ENCODE results near the gene THPO.
A peak's percentile ranks its signal among the peaks of the same experiment; 100 is the strongest.

Gene THPO

GRCh38 chr3:184346480-184347190 is 31.4 kb downstream of the THPO start:
- ATAC-seq: no peak
- TF ChIP-seq ISL1 (CRISPR knock-in tag; IDR thresholded peaks at IDR 0.05): no peak
- TF ChIP-seq POU6F1 (CRISPR knock-in tag; IDR thresholded peaks at IDR 0.05; ENCODE audit: borderline replicate concordance, low read depth): no peak
- TF ChIP-seq GLIS3 (CRISPR knock-in tag; IDR thresholded peaks at IDR 0.05): no peak
- TF ChIP-seq BACH2 (CRISPR knock-in tag; IDR thresholded peaks at IDR 0.05; ENCODE audit: borderline replicate concordance): no peak
- no peak for TF ChIP-seq ARNTL (CRISPR knock-in tag; IDR thresholded peaks at IDR 0.05; ENCODE audit: borderline replicate concordance, low read depth)
- TF ChIP-seq PATZ1 (CRISPR knock-in tag; IDR thresholded peaks at IDR 0.05; ENCODE audit: borderline replicate concordance): no peak
- TF ChIP-seq ZFP30 (CRISPR knock-in tag; IDR thresholded peaks at IDR 0.05): no peak
- TF ChIP-seq TOX (CRISPR knock-in tag; IDR thresholded peaks at IDR 0.05; ENCODE audit: borderline replicate concordance): no peak
- TF ChIP-seq PPARA (CRISPR knock-in tag; IDR thresholded peaks at IDR 0.05; ENCODE audit: borderline replicate concordance): no peak
- TF ChIP-seq ZFP3 (CRISPR knock-in tag; IDR thresholded peaks at IDR 0.05): no peak

GRCh38 chr3:184345317-184346144 is 32.5 kb downstream of the THPO start:
- TF ChIP-seq ZC3H10 (CRISPR knock-in tag; IDR thresholded peaks at IDR 0.05) (no peak), ZFP30 (CRISPR knock-in tag; IDR thresholded peaks at IDR 0.05) (no peak), PPARA (CRISPR knock-in tag; IDR thresholded peaks at IDR 0.05; ENCODE audit: borderline replicate concordance) (no peak), SNAI2 (CRISPR knock-in tag; IDR thresholded peaks at IDR 0.05) (no peak), RARB (CRISPR knock-in tag; IDR thresholded peaks at IDR 0.05) (no peak), ZNF70 (CRISPR knock-in tag; IDR thresholded peaks at IDR 0.05) (no peak), ISL1 (CRISPR knock-in tag; IDR thresholded peaks at IDR 0.05) (no peak), OSR1 (CRISPR knock-in tag; IDR thresholded peaks at IDR 0.05) (no peak), ESRRG (CRISPR knock-in tag; IDR thresholded peaks at IDR 0.05) (no peak), BACH2 (CRISPR knock-in tag; IDR thresholded peaks at IDR 0.05; ENCODE audit: borderline replicate concordance) (no peak), ZNF565 (CRISPR knock-in tag; conservative IDR thresholded peaks at IDR 0.05; ENCODE audit: low read depth) (no peak), CREB5 (CRISPR knock-in tag; IDR thresholded peaks at IDR 0.05; ENCODE audit: low read depth) (no peak), PATZ1 (CRISPR knock-in tag; IDR thresholded peaks at IDR 0.05; ENCODE audit: borderline replicate concordance) (no peak)
- peak; percentile 80 for ATAC-seq

GRCh38 chr3:184344579-184345316 is 33.3 kb downstream of the THPO start:
- peak; percentile 4; the same call in 1 of the 3 replicates for ATAC-seq
- no peak for TF ChIP-seq RARB (CRISPR knock-in tag; IDR thresholded peaks at IDR 0.05)
- TF ChIP-seq ZNF70 (CRISPR knock-in tag; IDR thresholded peaks at IDR 0.05): no peak
- no peak for TF ChIP-seq ISL1 (CRISPR knock-in tag; IDR thresholded peaks at IDR 0.05)
- TF ChIP-seq GLIS3 (CRISPR knock-in tag; IDR thresholded peaks at IDR 0.05): no peak
- no peak for TF ChIP-seq ZNF8 (CRISPR knock-in tag; IDR thresholded peaks at IDR 0.05)
- TF ChIP-seq CSDC2 (CRISPR knock-in tag; IDR thresholded peaks at IDR 0.05): no peak
- no peak for TF ChIP-seq TOX (CRISPR knock-in tag; IDR thresholded peaks at IDR 0.05; ENCODE audit: borderline replicate concordance)
- no peak for TF ChIP-seq CREB5 (CRISPR knock-in tag; IDR thresholded peaks at IDR 0.05; ENCODE audit: low read depth)
- no peak for TF ChIP-seq ZNF565 (CRISPR knock-in tag; conservative IDR thresholded peaks at IDR 0.05; ENCODE audit: low read depth)
- TF ChIP-seq SNAI2 (CRISPR knock-in tag; IDR thresholded peaks at IDR 0.05): no peak
- TF ChIP-seq ESRRG (CRISPR knock-in tag; IDR thresholded peaks at IDR 0.05): no peak
- no peak for TF ChIP-seq ZC3H10 (CRISPR knock-in tag; IDR thresholded peaks at IDR 0.05)

All from SK-N-SH treated with all-trans-retinoic acid at 6 μM for 48 hours (cell line).